SK-N-SH (cell line): Measurements from ENCODE around the gene MAST4.

Experiments
- CTCF ChIP-seq: fragments of 200-600 bp; sonication (generic); IDR thresholded peaks from 2 replicates; pipeline ENCODE4 v1.6.1; 2017; ENCODE audit warnings: antibody characterized with exemption, mild to moderate bottlenecking, moderate library complexity
- FOXM1 ChIP-seq: IDR thresholded peaks from 2 replicates; pipeline ENCODE4 v1.4.0; 2012; ENCODE audit warnings: low read depth, mild to moderate bottlenecking
- JUND ChIP-seq: IDR thresholded peaks from 2 replicates; pipeline ENCODE4 v1.4.0; 2012
- MAX ChIP-seq: IDR thresholded peaks from 2 replicates; pipeline ENCODE4 v1.4.0; 2012; ENCODE audit warnings: low read depth
- POLR2AphosphoS5 ChIP-seq: IDR thresholded peaks from 2 replicates; pipeline ENCODE4 v1.6.1; 2012; ENCODE audit warnings: low read depth, low read length
- REST ChIP-seq: IDR thresholded peaks from 2 replicates; pipeline ENCODE4 v1.6.1; 2012; ENCODE audit warnings: mild to moderate bottlenecking, low read depth, low read length, moderate library complexity
- ZBTB33 ChIP-seq: IDR thresholded peaks from 2 replicates; pipeline ENCODE4 v1.4.0; 2012; ENCODE audit warnings: low read depth, borderline replicate concordance

- TF ChIP-seq CTCF (no peak), MAX (no peak), JUND (no peak), POLR2AphosphoS5 (no peak), ZBTB33 (no peak), REST (no peak), FOXM1 (no peak)
Measured at GRCh38 chr5:66989781-66990180, 393.6 kb downstream of the MAST4 start.
